ENCODE measurements around the gene PRKCQ. TPM values are rescaled to one million over a fixed set of nuclear protein-coding genes. Genes with fewer than 3 reads are reported as not detected.
"Not testable (repeated sequence)": the region's sequence is repeated elsewhere in the genome, so short reads cannot be mapped to it uniquely, and the experiment has no call there.

Gene PRKCQ
- total RNA-seq, 1 experiment from 2014 or later: 9.8 TPM

DNA sequence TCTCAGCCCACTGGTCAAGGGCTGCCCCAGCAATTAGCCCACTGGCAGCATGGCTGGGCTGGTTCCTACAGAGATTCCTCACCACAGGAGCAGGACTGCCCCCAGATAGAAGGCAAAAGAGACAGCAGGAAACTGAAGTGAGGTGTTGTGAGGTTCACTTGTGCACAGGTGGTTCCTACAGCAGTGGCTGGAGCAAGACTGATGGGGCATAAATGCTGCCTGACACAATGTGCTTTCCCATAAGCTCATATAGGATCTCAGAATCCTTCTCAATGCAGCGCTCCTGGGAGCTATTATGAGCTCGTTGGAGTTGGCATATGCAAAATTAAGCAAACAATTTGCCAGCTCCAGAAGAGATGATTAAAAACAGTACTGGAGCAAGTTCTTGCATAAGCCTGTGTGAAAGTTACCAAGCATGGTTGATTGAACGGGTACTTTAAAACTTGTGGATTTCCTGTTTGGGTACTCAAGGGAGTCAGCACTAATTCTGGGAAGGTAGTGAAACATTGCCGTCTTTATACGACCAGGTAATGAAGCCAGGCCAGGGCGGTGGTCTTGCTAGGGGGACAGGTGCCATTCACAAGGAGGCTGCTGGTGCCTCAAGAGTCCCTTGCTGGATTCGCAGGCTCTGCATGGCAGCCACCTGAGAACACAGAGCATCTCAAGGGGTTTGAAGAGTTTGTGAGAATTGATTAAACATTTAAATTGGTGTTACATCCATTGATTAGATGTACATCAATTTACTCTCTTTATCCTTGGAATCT is 20.3 kb upstream of the PRKCQ start:
- in situ Hi-C loops (cut with HindIII; ENCODE audit: low pct_unique_long_range_greater_than_20kb, low sequenced_read_pairs): no loop called here
- DNase-seq (ENCODE audit: low read depth): no peak

DNA sequence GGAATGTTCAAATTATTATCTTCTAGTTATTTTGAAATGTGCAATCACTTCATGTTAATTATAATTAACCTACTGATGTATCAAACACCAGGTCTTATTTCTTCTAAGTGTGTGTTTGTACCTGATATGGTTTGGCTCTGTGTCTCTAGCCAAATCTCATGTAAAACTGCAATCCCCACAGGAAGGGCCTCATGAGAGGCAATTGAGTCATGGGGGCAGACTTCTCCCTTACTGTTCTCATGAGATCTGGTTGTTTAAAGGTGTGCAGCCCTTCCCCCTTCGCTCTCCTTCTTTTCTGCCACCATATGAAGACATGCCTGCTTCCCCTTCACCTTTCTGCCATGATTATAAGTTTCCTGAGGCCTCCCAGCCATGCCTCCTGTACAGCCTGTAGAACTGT is 18.6 kb upstream of the PRKCQ start:
- no peak for DNase-seq (ENCODE audit: low read depth)
- in situ Hi-C loops (cut with HindIII; ENCODE audit: low pct_unique_long_range_greater_than_20kb, low sequenced_read_pairs): no loop called here

DNA sequence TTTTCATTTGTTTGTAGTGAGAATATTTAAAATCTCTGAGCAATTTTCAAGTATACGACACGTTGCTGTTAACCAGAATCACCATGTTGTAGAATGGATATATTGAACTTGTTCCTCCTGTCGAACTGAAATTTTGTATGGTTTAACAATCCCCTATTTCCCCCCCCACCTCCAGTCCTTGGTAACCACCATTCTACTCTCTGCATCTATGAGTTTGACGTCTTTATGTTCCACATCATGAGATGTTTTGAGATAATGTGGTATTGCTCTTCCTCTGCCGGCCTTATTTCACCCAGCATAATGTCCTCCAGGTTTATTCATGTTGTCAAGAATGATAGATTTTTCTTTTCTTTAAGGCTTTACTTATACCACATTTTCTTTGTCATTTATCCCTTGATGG is 17.4 kb upstream of the PRKCQ start:
- no peak for DNase-seq (ENCODE audit: low read depth)
- in situ Hi-C loops (cut with HindIII; ENCODE audit: low pct_unique_long_range_greater_than_20kb, low sequenced_read_pairs): no loop called here

DNA sequence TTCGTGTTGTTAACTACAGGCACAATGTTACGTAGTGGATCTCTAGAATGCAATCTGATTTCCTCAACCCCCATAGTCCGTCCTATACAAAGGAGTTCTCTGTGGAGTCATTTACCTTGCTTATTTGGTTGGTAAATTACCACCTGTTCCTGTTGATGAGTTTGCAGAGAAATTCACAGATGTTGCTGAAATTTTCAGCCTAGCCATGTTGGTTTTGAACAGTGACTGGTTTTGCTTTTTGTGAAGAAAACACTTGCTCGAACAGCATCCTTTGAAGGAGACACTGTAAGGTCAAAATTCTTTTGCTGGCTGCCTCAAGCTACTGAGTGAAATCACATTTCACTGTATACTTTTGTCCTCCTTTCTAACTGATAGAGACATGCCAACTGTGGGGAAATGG is 15.4 kb upstream of the PRKCQ start:
- in situ Hi-C loops (cut with HindIII; ENCODE audit: low pct_unique_long_range_greater_than_20kb, low sequenced_read_pairs): no loop called here

DNA sequence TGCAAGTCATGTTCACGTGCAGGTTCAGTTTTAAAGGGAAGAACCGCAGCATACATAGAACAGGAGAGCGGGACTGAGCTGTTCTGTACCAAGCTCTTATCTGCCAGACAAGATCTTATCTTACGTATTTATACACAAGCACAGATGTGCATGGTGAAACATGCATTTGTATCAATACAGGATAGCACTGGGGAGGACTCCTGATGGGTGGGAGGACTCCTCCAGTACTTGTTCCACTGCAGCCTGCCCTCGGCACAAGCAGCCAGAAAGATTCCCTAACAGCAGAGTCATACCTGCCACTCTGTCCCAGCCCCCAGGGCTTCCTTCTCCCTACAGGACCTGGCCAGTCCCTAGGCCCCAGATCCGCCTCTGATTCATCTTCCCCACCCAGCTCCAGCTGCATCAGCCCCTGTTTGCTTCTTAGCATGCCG is 13.2 kb upstream of the PRKCQ start:
- in situ Hi-C loops (cut with HindIII; ENCODE audit: low pct_unique_long_range_greater_than_20kb, low sequenced_read_pairs): no loop called here
- no peak for DNase-seq (ENCODE audit: low read depth)

More for the DNA sequence above, 15.4 kb upstream of the PRKCQ start:
- no peak for DNase-seq (ENCODE audit: low read depth)

DNA sequence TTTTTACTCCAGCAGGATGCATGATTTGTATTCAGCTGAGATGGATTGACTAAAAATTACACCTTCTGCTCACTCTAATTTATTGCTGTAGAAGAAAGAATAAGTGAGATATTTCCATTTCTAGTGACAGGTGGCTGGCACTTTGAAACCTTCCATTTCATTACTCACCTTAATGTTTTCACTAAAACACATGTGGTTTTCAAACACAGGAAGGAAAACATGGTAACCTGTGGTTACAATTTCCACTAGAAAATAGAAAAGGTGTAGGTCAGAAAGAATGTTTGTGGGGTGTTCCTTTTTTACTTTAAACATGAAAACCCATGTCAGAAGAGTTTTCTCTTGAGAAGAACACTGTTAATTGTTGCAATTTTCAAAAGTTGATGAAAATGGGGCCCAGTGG is 12.0 kb upstream of the PRKCQ start:
- DNase-seq (ENCODE audit: low read depth): no peak
- in situ Hi-C loops (cut with HindIII; ENCODE audit: low pct_unique_long_range_greater_than_20kb, low sequenced_read_pairs): no loop called here

DNA sequence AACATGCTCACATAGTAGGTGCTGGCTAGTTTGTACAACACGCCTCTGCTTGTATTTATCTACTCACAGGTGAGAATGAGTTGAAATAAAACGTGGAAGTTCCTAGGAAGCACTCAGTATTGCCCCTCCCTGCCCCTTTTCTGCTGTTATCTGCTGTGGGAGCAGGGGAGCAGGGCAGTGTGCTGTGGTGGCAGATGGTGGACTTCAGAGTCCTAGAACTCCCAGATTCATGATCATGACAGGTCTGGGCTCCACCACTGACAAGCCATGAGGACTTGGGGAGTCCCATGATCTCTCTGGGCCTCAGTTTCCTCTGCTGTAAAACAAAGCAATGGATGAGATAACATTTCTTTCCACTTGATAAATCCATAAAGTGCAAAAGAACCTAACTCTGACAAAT is 11.6 kb upstream of the PRKCQ start:
- in situ Hi-C loops (cut with HindIII; ENCODE audit: low pct_unique_long_range_greater_than_20kb, low sequenced_read_pairs): no loop called here
- DNase-seq (ENCODE audit: low read depth): no peak

DNA sequence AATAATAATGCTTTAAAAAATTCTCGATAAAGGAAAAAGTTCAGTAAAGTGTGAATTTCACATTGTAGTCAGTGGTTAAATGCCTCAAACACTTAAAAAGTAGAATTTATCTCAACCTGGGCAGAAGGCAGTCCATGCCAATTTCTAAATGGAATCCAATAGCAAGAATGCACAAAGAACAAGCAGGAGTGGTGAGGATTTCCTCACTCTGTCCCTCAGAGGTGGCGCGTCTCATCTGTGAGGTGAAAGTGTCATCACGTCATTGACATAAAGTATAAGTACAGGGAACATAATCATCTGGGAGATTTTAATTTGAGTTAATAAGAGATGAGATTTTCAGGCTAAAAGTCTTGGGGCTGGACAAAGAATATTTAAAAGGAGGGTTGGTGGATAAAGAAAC is 10.0 kb upstream of the PRKCQ start:
- in situ Hi-C loops (cut with HindIII; ENCODE audit: low pct_unique_long_range_greater_than_20kb, low sequenced_read_pairs): no loop called here
- DNase-seq (ENCODE audit: low read depth): no peak

DNA sequence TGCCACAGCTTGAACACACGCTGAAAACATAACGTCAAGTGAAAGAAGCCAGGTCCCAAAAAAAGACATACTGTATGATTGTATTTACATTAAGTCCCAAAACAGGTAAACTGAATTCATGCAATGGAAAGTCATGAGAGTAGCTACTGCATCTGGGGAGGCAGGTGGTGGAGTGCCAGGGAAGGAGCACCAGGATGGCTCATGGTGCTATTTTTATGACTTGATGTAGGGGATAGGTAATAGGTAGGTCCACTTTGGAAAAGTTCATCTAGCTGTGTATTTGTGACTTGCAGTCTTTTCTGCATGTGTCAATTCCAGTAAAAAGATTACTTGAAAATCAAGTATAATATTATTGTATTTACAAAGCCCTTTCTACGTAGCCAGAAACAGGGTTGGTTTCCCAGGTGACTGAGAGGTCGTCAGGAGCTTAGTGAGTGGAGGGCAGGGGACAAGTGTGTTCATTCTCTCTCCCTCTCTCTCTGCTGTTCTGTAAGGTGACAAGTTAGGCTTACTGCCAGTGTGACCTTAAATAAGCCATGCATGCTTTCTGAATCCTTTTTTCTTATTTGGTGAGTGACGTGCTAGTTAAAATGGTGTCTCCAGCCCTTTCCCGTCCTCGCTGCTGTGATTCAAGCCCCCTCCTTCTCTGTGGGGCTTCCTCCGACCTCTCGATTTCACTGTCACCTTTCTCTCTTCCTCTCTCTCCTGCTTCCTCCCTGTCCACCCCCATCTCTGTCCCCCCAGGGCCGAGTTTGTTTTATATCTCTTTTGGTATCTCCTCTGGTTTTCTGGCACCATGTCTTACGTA is 9.4 kb upstream of the PRKCQ start:
- in situ Hi-C loops (cut with HindIII; ENCODE audit: low pct_unique_long_range_greater_than_20kb, low sequenced_read_pairs): no loop called here
- DNase-seq (ENCODE audit: low read depth): no peak

DNA sequence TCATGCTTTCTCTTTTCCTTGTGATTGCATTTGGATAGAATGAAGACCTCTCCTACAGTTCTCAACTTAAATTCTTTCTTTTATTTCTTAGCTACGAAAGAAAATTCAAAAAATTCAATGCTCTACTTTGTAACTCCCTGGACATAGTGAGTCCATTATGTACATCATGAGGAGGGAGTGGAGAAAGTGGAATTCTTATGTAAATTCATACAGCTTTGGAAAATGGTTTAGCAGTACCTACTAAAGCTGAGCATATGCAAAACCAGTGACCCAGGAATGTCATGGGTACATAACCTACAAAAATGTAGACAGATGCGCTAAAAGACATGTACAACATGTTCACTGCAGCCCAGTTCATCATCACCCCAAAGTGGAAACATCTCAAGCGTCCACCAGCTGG is 8.8 kb upstream of the PRKCQ start:
- in situ Hi-C loops (cut with HindIII; ENCODE audit: low pct_unique_long_range_greater_than_20kb, low sequenced_read_pairs): no loop called here

DNA sequence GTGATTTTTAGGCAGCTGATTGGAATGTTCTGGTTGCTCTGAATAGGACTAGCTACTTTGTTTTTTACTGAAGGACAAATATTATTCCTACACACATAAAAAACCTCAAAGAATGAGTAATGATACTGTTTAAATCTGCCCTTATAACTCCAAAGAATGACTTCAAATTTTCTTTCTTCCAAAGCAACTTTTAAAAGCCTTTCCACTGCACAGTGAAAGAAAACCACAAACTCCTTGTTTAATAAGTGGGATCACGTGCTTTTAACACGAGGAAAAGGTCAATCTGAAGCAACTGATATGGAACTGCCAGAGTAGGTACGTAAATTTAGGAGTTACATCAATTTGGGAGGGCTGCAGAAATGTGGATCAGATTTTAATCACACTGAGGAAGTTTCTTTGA is 8.0 kb upstream of the PRKCQ start:
- no peak for DNase-seq (ENCODE audit: low read depth)
- in situ Hi-C loops (cut with HindIII; ENCODE audit: low pct_unique_long_range_greater_than_20kb, low sequenced_read_pairs): no loop called here

More for the DNA sequence above, 8.8 kb upstream of the PRKCQ start:
- no peak for DNase-seq (ENCODE audit: low read depth)

DNA sequence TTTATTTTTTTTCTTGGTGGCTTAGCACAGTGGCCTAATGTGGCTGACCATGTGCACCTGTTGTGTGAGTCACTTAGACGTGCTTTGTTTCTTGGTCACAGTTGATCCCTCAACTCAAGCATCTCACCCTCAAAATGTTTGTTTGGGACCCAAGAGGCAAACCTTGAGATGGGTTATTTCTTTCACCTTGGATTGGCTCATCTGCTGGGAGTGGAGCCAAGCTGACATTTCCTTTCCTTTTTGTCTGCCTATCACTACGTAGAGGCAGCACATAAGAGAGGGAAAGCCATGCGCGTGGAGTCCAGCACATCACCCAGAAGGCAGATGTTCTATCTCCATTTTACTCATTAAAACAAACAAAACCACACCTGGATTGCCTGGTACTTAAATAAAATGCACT is 6.4 kb upstream of the PRKCQ start:
- no peak for DNase-seq (ENCODE audit: low read depth)
- in situ Hi-C loops (cut with HindIII; ENCODE audit: low pct_unique_long_range_greater_than_20kb, low sequenced_read_pairs): no loop called here

DNA sequence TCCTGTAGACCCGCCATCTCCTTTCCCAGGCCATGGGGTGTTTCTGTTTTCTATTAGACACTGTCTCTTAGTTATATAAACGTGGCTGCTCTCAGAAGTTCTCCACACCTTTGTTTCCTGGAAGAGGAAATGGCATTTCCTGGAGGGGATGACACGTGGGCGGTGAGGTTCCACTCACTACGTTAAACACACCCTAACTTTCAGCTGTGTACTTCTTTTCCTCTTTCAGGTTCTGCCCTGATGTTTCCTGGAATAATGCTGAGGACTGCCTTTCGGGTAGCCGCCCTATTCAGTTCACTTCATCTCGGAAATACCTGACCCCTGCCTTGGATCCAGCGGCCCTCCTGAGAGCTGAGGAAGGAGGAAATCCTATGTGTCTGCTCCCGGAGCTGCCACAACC is 3.4 kb upstream of the PRKCQ start:
- in situ Hi-C loops (cut with HindIII; ENCODE audit: low pct_unique_long_range_greater_than_20kb, low sequenced_read_pairs): no loop called here
- DNase-seq (ENCODE audit: low read depth): no peak

DNA sequence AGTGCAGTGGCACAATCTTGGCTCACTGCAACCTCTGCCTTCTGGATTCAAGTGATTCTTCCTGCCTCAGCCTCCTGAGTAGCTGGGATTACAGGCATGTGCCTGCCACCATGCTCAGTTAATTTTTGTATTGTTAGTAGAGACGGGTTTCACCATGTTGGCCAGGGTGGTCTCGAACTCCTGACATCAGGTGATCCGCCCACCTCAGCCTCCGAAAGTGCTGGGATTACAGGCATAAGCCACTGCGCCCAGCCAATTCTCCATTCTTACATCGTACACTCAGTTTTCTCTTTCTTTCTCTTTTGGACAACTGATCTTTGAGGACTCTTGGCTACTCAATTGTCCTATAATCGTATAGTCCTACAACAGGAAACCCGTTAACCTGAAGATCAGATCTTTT is 2.8 kb upstream of the PRKCQ start:
- in situ Hi-C loops (cut with HindIII; ENCODE audit: low pct_unique_long_range_greater_than_20kb, low sequenced_read_pairs); DNase-seq (ENCODE audit: low read depth): not testable (repeated sequence)

DNA sequence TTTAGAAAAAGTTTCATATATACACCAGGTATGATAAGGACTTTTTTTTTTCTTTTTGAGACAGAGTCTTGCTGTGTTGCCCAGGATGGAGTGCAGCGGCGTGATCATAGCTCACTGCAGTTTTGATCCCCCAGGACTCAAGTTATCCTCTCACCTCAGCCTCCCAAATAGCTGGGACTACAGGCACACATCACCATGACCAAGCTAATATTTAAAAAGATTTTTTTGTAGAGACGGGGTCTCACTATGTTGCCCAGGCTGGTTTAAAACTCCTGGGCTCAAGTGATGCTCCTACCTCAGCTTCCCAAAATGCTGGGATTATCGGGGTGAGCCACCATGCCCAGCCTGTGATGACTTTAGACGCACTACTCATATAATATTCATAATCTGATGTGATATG is 2.2 kb upstream of the PRKCQ start:
- DNase-seq (ENCODE audit: low read depth): no peak
- in situ Hi-C loops (cut with HindIII; ENCODE audit: low pct_unique_long_range_greater_than_20kb, low sequenced_read_pairs): no loop called here

DNA sequence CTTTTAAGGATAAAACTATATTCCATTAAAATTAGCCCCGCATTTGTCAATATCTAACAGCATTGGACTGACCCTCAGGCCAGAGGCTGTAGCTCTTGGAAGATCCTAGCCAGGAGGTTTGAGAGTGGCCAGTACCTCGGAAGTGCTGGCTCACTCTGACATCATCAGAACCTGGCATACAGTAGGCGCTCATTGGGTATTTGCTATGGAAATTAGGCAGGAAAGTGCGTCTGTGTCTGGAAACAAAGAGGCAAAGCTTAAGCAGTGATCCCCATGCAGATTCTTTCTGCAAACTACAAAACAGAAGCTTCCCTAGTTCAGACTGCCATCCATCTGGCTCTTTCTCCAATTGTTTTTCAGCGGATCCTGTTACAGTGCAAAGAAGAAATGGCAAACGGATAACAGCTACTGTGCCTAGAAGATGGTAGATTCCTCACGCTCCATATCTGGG is 1.7 kb upstream of the PRKCQ start:
- DNase-seq (ENCODE audit: low read depth): no peak
- in situ Hi-C loops (cut with HindIII; ENCODE audit: low pct_unique_long_range_greater_than_20kb, low sequenced_read_pairs): no loop called here

DNA sequence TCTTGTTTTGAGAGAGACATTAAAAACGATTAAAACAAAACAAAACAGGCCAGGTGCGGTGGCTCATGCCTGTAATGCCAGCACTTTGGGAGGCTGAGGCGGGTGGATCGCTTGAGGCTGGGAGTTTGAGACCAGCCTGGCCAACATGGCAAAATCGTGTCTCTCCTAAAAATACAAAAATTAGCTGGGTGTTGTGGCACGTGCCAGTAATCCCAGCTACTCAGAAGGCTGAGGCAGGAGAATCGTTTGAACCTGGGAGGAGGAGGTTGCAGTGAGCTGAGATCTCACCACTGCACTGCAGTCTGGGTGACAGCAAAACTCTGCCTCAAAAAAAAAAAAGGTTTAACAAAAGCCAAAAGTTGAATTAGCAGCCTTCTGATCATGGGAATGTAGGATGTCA is 1.1 kb upstream of the PRKCQ start:
- DNase-seq (ENCODE audit: low read depth); in situ Hi-C loops (cut with HindIII; ENCODE audit: low pct_unique_long_range_greater_than_20kb, low sequenced_read_pairs): not testable (repeated sequence)

DNA sequence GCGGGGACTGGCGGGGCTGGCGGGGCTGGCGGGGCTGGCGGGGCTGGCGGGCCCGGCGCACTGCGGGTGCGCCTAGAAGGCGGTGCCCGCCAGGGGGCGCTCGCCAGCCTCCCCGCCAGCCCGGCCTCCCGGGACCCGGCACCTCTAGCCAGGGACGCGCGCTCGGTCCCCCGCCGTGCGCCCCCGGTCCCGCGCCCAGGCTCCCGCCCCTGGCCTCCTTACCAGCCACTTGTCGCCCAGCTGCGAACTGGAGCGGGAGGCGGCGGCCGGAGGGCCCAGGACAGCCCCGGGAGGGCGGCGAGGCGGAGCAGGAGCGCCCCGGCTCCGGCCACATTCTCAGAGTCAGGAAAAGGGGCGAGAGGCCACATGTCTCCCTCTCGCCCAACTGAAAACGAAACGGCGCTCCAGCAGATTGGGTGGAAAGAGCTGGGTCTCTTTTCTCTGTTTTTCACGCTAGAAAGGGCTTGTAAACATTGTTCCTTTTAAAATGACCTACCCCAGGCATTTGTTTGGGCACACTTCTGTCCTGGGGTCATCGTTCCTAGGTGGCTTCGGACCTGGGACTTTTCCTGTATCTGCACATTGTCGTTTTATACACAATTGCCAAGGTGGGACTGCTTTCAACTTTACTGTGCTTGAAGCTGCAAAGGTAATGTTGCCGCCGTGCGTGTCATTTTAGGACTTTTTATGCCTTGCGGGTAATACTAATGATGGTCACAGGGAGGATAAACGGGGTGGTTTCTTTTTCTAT is 378 bp upstream of the PRKCQ start:
- in situ Hi-C loops (cut with HindIII; ENCODE audit: low pct_unique_long_range_greater_than_20kb, low sequenced_read_pairs): no loop called here
- peak; percentile 76 for DNase-seq (ENCODE audit: low read depth)
